Osteocyte (in vitro differentiated cells): ENCODE results near the gene KSR1. TPM values are rescaled to one million over a fixed set of nuclear protein-coding genes. Genes with fewer than 3 reads are reported as not detected.

ENCODE experiments used
- DNase-seq: peaks from one replicate; pipeline ENCODE4 v3.0.0; 2021; ENCODE audit warnings: mixed read lengths; ENCODE audit not compliant: unreplicated experiment; ENCODE audit errors: extremely low spot score
- H3K27ac Mint-ChIP-seq: one replicate; pipeline ENCODE4 v1.8.0; 2021; ENCODE audit warnings: mild to moderate bottlenecking, mixed read lengths; ENCODE audit not compliant: unreplicated experiment
- H3K27me3 Mint-ChIP-seq: one replicate; pipeline ENCODE4 v1.8.0; 2021; ENCODE audit warnings: mixed read lengths; ENCODE audit not compliant: unreplicated experiment
- H3K36me3 Mint-ChIP-seq: one replicate; pipeline ENCODE4 v1.8.0; 2021; ENCODE audit warnings: mixed read lengths; ENCODE audit not compliant: unreplicated experiment
- H3K4me1 Mint-ChIP-seq: one replicate; pipeline ENCODE4 v1.8.0; 2021; ENCODE audit warnings: mixed read lengths; ENCODE audit not compliant: unreplicated experiment
- H3K4me3 Mint-ChIP-seq: one replicate; pipeline ENCODE4 v1.8.0; 2021; ENCODE audit warnings: mild to moderate bottlenecking, moderate library complexity, mixed read lengths; ENCODE audit not compliant: unreplicated experiment
- H3K9me3 Mint-ChIP-seq: one replicate; pipeline ENCODE4 v1.8.0; 2021; ENCODE audit warnings: mixed read lengths; ENCODE audit not compliant: unreplicated experiment
- total RNA-seq: library from RNA; stranded (reverse); gene quantifications from 2 replicates; pipeline ENCODE4 v1.2.1, GENCODE V29; 2021
- TF ChIP-seq, protein P1 (sequence below): fragments of 200-600 bp; sonication (generic); IDR thresholded peaks from 2 replicates; pipeline ENCODE4 v1.5.0; 2021; ENCODE audit warnings: antibody characterized with exemption, mild to moderate bottlenecking, moderate library complexity

KSR1 gene
- total RNA-seq, 1 donor from 2014 or later: 63.4 TPM

DNA sequence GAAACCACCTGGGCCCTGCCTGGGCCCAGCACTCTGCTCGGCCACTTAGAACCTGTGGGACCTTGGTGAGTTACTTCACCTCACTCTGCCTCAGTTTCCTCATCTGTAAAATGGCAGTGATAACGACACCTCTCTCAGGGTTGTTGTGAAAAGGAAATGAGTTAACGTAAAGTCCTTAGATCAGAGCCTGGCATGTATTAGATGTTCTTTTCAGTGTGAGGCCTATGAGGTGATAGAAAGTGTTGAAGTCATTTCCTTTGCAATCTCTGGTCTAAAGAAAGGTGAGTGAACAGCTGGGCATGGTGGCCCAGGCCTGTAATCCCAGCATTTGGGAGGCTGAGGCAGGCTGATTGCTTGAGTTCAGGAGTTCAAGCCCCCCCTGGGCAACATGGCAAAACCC, 123.1 kb downstream of the KSR1 start:
- TF ChIP-seq, protein P1, sequence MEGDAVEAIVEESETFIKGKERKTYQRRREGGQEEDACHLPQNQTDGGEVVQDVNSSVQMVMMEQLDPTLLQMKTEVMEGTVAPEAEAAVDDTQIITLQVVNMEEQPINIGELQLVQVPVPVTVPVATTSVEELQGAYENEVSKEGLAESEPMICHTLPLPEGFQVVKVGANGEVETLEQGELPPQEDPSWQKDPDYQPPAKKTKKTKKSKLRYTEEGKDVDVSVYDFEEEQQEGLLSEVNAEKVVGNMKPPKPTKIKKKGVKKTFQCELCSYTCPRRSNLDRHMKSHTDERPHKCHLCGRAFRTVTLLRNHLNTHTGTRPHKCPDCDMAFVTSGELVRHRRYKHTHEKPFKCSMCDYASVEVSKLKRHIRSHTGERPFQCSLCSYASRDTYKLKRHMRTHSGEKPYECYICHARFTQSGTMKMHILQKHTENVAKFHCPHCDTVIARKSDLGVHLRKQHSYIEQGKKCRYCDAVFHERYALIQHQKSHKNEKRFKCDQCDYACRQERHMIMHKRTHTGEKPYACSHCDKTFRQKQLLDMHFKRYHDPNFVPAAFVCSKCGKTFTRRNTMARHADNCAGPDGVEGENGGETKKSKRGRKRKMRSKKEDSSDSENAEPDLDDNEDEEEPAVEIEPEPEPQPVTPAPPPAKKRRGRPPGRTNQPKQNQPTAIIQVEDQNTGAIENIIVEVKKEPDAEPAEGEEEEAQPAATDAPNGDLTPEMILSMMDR: no peak
- Mint-ChIP-seq H3K27ac (no peak overlapping the region), H3K36me3 (peaks cover 12% of the 10 kb centered on the region), H3K4me1 (peaks cover 41% of the 10 kb centered on the region), H3K9me3 (no peaks in the 10 kb centered on the region), H3K4me3 (no peak overlapping the region), H3K27me3 (no peaks in the 10 kb centered on the region)
- DNase-seq: no peak

DNA sequence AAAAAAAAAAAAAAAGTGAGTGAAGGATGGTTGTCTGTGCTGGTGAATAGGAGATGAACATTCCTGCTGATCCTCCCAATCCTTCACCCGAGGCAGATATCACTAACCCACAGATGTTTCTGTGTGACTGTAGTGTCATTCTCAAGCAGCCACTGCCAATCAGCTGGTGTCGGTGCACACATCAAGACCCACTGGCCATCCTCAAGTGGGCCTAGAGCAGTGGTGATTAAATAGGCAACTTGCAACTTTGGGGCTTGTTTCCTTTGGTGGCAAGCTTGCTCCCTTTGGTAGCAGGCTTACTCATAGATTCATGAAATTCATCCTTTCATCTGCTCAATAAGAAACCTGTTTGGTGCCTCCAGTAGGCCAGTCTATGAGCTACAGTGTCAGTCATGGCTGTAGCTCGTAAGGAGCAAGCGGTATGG, 123.7 kb downstream of the KSR1 start:
- Mint-ChIP-seq H3K4me1 (peaks cover 41% of the 10 kb centered on the region), H3K27me3 (no peaks in the 10 kb centered on the region), H3K27ac (no peak overlapping the region), H3K4me3 (no peak overlapping the region), H3K9me3 (no peaks in the 10 kb centered on the region), H3K36me3 (peaks cover 12% of the 10 kb centered on the region)
- DNase-seq: no peak
- TF ChIP-seq, protein P1: no peak

DNA sequence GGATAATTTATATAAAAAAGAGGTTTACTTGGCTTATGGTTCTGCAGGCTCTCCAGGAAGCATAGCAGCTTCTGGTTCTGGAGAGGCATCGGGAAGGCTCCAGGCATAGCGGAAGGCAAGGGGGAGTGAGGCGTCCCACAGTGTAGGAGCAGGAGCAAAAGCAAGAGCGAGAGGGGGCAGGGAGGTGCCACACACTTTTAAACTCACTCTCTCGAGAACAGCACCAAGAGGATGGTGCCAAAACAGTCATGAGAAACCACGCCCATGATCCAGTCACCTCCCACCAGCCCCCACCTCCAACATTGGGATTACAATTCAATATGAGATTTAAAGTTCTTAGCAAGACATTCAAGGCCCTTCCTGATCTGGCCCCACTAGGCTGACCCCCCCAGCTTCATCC, 124.8 kb downstream of the KSR1 start:
- peaks cover 48% of the 10 kb centered on the region for H3K4me1 Mint-ChIP-seq
- H3K9me3 Mint-ChIP-seq: no peaks in the 10 kb centered on the region
- H3K27ac Mint-ChIP-seq: no peak overlapping the region
- DNase-seq: no peak
- TF ChIP-seq, protein P1: no peak
- H3K27me3 Mint-ChIP-seq: no peaks in the 10 kb centered on the region
- H3K4me3 Mint-ChIP-seq: no peak overlapping the region
- peaks cover 16% of the 10 kb centered on the region for H3K36me3 Mint-ChIP-seq

DNA sequence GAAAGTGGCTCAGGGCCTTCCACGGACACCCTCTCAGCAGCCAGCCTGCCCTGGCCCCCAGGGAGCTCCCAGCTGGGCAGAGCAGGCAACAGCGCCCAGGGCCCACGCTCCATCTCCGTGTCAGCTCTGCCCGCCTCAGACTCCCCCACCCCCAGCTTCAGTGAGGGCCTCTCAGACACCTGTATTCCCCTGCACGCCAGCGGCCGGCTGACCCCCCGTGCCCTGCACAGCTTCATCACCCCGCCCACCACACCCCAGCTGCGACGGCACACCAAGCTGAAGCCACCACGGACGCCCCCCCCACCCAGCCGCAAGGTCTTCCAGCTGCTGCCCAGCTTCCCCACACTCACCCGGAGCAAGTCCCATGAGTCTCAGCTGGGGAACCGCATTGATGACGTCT, 126.4 kb downstream of the KSR1 start:
- DNase-seq: no peak
- TF ChIP-seq, protein P1: no peak
- peaks cover 16% of the 10 kb centered on the region for H3K36me3 Mint-ChIP-seq
- no peaks in the 10 kb centered on the region for H3K9me3 Mint-ChIP-seq
- no peak overlapping the region for H3K27ac Mint-ChIP-seq
- H3K4me1 Mint-ChIP-seq: peaks cover 40% of the 10 kb centered on the region
- no peak overlapping the region for H3K4me3 Mint-ChIP-seq
- H3K27me3 Mint-ChIP-seq: no peaks in the 10 kb centered on the region

DNA sequence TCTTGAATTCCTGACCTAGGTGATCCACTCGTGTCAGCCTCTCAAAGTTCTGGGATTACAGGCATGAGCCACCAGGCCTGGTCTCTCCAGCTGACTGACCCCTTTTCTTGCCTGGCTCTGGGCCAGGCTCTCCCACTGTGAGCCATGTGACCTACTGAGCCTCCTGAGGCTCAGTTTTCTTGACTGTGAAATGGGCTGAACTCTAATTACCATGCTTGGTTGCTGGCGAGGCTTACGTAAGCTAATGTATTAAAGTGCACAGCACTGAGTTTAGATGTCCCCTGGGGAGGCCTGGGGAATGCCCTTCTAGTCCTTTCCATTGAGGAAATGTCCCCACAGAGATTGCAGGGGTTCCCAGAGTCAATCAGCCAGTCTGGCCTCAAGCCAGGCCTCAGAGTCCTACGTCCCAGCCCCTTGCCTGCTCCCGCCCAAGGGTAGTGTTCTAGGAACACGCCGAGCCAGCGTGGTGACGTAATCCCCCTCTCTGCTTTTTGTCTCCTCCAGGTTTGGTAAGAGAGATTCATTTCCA, 129.0 kb downstream of the KSR1 start:
- H3K4me1 Mint-ChIP-seq: peaks cover 29% of the 10 kb centered on the region
- no peak overlapping the region for H3K4me3 Mint-ChIP-seq
- peak overlapping the region; percentile 68 for H3K27ac Mint-ChIP-seq
- peaks cover 16% of the 10 kb centered on the region for H3K36me3 Mint-ChIP-seq
- H3K27me3 Mint-ChIP-seq: no peaks in the 10 kb centered on the region
- TF ChIP-seq, protein P1: no peak
- H3K9me3 Mint-ChIP-seq: no peaks in the 10 kb centered on the region
- DNase-seq: no peak
